HepG2 (cell line): ENCODE data around the gene CRYBA1. TPM values are rescaled to one million over a fixed set of nuclear protein-coding genes. Genes with fewer than 3 reads are reported as not detected.

Source experiments
- ARID4A ChIP-seq: sonication (generic); formaldehyde crosslinking; IDR thresholded peaks from 2 replicates; pipeline ENCODE4 v1.5.0; 2020; ENCODE audit warnings: mild to moderate bottlenecking, missing genetic modification reagents, borderline replicate concordance
- ATF7-NPFF ChIP-seq: sonication (generic); formaldehyde crosslinking; IDR thresholded peaks from 2 replicates; pipeline ENCODE4 v1.8.1; 2023; ENCODE audit warnings: mild to moderate bottlenecking, low read depth, missing genetic modification reagents, moderate library complexity
- CBX1 ChIP-seq: IDR thresholded peaks from one replicate; pipeline ENCODE4 v1.6.1; 2016; ENCODE audit warnings: antibody characterized with exemption, low read depth
- KIAA2018 ChIP-seq: sonication (generic); formaldehyde crosslinking; IDR thresholded peaks from 2 replicates; pipeline ENCODE4 v1.5.0; 2020; ENCODE audit warnings: mild to moderate bottlenecking, missing genetic modification reagents, borderline replicate concordance
- MBNL3 ChIP-seq: fragments of 250-450 bp; sonication (Bioruptor Pico); conservative IDR thresholded peaks from 2 replicates; pipeline ENCODE4 v1.8.0; 2022; ENCODE audit warnings: mild to moderate bottlenecking, inconsistent platforms
- MLX ChIP-seq: IDR thresholded peaks from 2 replicates; pipeline ENCODE4 v1.6.1; 2016
- MNT ChIP-seq: fragments of 450-650 bp; IDR thresholded peaks from 2 replicates; pipeline ENCODE4 v1.6.1; 2016
- PLSCR1 ChIP-seq: sonication (generic); formaldehyde crosslinking; IDR thresholded peaks from 2 replicates; pipeline ENCODE4 v1.5.0; 2020; ENCODE audit warnings: missing genetic modification reagents, mild to moderate bottlenecking, borderline replicate concordance
- REPIN1 ChIP-seq: sonication (generic); formaldehyde crosslinking; IDR thresholded peaks from 2 replicates; pipeline ENCODE4 v1.8.0; 2022; ENCODE audit warnings: missing genetic modification reagents, low read depth, mild to moderate bottlenecking, borderline replicate concordance
- ZBTB1 ChIP-seq: sonication (generic); formaldehyde crosslinking; IDR thresholded peaks from 2 replicates; pipeline ENCODE4 v1.4.0; 2020; ENCODE audit warnings: missing genetic modification reagents, borderline replicate concordance
- ZFP36L1 ChIP-seq: sonication (generic); formaldehyde crosslinking; IDR thresholded peaks from 2 replicates; pipeline ENCODE4 v1.8.0; 2022; ENCODE audit warnings: mild to moderate bottlenecking, missing genetic modification reagents, moderate library complexity
- ZNF501 ChIP-seq: sonication (generic); formaldehyde crosslinking; IDR thresholded peaks from 2 replicates; pipeline ENCODE4 v1.5.1; 2020; ENCODE audit warnings: mild to moderate bottlenecking, moderate library complexity, missing genetic modification reagents
- ZNF546 ChIP-seq: sonication (generic); formaldehyde crosslinking; conservative IDR thresholded peaks from 2 replicates; pipeline ENCODE4 v1.8.1; 2023; ENCODE audit warnings: mild to moderate bottlenecking, missing genetic modification reagents
- polyA plus RNA-seq, 8 experiments: library from polyadenylated mRNA; depleted of rRNA in 3 of 8; stranded (reverse) in 7 of 8; unstranded in 1 of 8; fragments of >200 nt; fragmentation: Illumina TruSeq in 4 of 8; extraction: Trizol in 4 of 8; gene quantifications; 2 replicates each; pipeline versions ENCODE4 v1.2.1 to v1.2.3, GENCODE V29; 2011 to 2016; ENCODE audit warnings: low read depth in 4 of 8, missing spikeins in 1 of 8, mixed read lengths in 1 of 8; ENCODE audit not compliant: insufficient read depth in 1 of 8
- total RNA-seq, 5 experiments: library from RNA; depleted of rRNA; stranded (reverse); fragments of >200 nt; fragmentation: Illumina TruSeq; extraction: Trizol; gene quantifications; 2 replicates each; pipeline ENCODE4 v1.2.3, GENCODE V29; 2016; ENCODE audit warnings: low read depth in 1 of 5

CRYBA1 gene
- total and polyA plus RNA-seq, 2 of the 13 experiments (the other 11 are each of a cell fraction or from before 2014, with no cell fraction given), result not detected

GRCh38 chr17:29293890-29294579, 47.4 kb downstream of the CRYBA1 start, which contains the start of gene NUFIP2 (continued):
- TF ChIP-seq ARID4A (peak; percentile 85), MBNL3 (CRISPR knock-in tag) (no peak), CBX1 (peak; percentile 88), REPIN1 (peak; percentile 78), ZFP36L1 (CRISPR knock-in tag) (no peak), KIAA2018 (no peak), ZNF501 (peak; percentile 79), MLX (CRISPR knock-in tag) (peak; percentile 45; the same call in 1 of the 2 replicates), ATF7-NPFF (CRISPR knock-in tag) (peak; percentile 89), ZBTB1 (CRISPR knock-in tag) (no peak), MNT (0 out of 2 replicates have a peak, but pooled peaks have one; percentile 29), ZNF546 (no peak), PLSCR1 (CRISPR knock-in tag) (no peak)
